Suprapubic skin (tissue), 3 donors: ENCODE measurements around the gene MINDY4.

Source experiments
- POLR2A ChIP-seq, 2 donors: fragments of 450-650 bp; IDR thresholded peaks; one replicate each; pipeline ENCODE4 v1.6.1; 2017; ENCODE audit warnings: antibody characterized with exemption in 2 of 2, mild to moderate bottlenecking in 2 of 2, moderate library complexity in 2 of 2
- TF ChIP-seq, protein P1 (sequence below), 2 donors: fragments of 200-600 bp in 1 of 2; fragments of 450-650 bp in 1 of 2; sonication (generic) in 1 of 2; IDR thresholded peaks; one replicate each; pipeline ENCODE4 v1.5.1; 2016 to 2019; ENCODE audit warnings: antibody characterized with exemption in 2 of 2, mild to moderate bottlenecking in 1 of 2, moderate library complexity in 1 of 2

- TF ChIP-seq, protein P1, sequence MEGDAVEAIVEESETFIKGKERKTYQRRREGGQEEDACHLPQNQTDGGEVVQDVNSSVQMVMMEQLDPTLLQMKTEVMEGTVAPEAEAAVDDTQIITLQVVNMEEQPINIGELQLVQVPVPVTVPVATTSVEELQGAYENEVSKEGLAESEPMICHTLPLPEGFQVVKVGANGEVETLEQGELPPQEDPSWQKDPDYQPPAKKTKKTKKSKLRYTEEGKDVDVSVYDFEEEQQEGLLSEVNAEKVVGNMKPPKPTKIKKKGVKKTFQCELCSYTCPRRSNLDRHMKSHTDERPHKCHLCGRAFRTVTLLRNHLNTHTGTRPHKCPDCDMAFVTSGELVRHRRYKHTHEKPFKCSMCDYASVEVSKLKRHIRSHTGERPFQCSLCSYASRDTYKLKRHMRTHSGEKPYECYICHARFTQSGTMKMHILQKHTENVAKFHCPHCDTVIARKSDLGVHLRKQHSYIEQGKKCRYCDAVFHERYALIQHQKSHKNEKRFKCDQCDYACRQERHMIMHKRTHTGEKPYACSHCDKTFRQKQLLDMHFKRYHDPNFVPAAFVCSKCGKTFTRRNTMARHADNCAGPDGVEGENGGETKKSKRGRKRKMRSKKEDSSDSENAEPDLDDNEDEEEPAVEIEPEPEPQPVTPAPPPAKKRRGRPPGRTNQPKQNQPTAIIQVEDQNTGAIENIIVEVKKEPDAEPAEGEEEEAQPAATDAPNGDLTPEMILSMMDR (IDR thresholded peaks at IDR 0.05), result no peak
- TF ChIP-seq POLR2A (IDR thresholded peaks at IDR 0.05), result no peak
Observed at GRCh38 chr7:30812676-30813075, 41.5 kb downstream of the MINDY4 start.
